Kidney (tissue), 14 donors: ENCODE data around the gene ENTHD1. TPM values are rescaled to one million over a fixed set of nuclear protein-coding genes. Genes with fewer than 3 reads are reported as not detected.

Experiments used
- DNase-seq, 5 donors: peaks; one replicate each; pipeline ENCODE4 v3.0.0-alpha.2; 2013 to 2020
- FAIRE-seq: peaks from 2 replicates; lab custom pipeline; 2012; peaks lifted over from hg19 to GRCh38; lab: Jason Lieb, UNC
- H3K27ac ChIP-seq, 2 donors: one replicate each; pipeline ENCODE4 v1.7.0; 2013; ENCODE audit warnings: low read depth in 2 of 2, low read length in 2 of 2, inconsistent platforms in 1 of 2
- H3K27me3 ChIP-seq: one replicate; pipeline ENCODE4 v1.7.1; 2013; ENCODE audit warnings: low read length, inconsistent platforms; ENCODE audit not compliant: control insufficient read depth, insufficient read depth
- H3K36me3 ChIP-seq, 3 donors: one replicate each; pipeline versions ENCODE4 v1.7.0 to v1.7.1; 2013; ENCODE audit warnings: low read length in 3 of 3, control low read depth in 1 of 3, inconsistent platforms in 1 of 3; ENCODE audit not compliant: insufficient read depth in 3 of 3, control insufficient read depth in 2 of 3
- H3K4me1 ChIP-seq, 3 donors: one replicate each; pipeline versions ENCODE4 v1.7.0 to v1.7.1; 2013; ENCODE audit warnings: low read length in 3 of 3, inconsistent platforms in 1 of 3, low read depth in 1 of 3; ENCODE audit not compliant: control insufficient read depth in 2 of 3, insufficient read depth in 2 of 3
- H3K4me3 ChIP-seq, 3 donors: one replicate each; pipeline versions ENCODE4 v1.7.0 to v1.8.1; 2013; ENCODE audit warnings: low read length in 3 of 3, control low read depth in 1 of 3, inconsistent platforms in 1 of 3
- H3K9ac ChIP-seq, 3 donors: one replicate each; pipeline versions ENCODE4 v1.7.0 to v1.7.1; 2013; ENCODE audit warnings: low read length in 3 of 3, control low read depth in 1 of 3, inconsistent platforms in 1 of 3
- H3K9me3 ChIP-seq, 3 donors: one replicate each; pipeline versions ENCODE4 v1.7.0 to v1.7.1; 2013; ENCODE audit warnings: low read length in 3 of 3, control low read depth in 1 of 3, inconsistent platforms in 1 of 3; ENCODE audit not compliant: control insufficient read depth in 2 of 3, insufficient read depth in 1 of 3
- CTCF ChIP-seq: IDR thresholded peaks from 3 replicates; pipeline ENCODE4 v1.5.1; 2012; ENCODE audit warnings: mild to moderate bottlenecking, moderate library complexity, borderline replicate concordance; ENCODE audit not compliant: insufficient read depth; ENCODE audit errors: extremely low read depth
- intact Hi-C: fragments of 100-400 bp; cut with DNase I; formaldehyde crosslinking; loops from one replicate; pipeline ENCODE4 v1.11.1; 2022
- polyA plus RNA-seq: library from polyadenylated mRNA; stranded (reverse); fragments of 350-450 nt; fragmentation: Illumina TruSeq; extraction: RNeasy Lipid Tissue Mini Kit (QIAGEN cat#74804); gene quantifications from one replicate; pipeline ENCODE4 v1.2.3, GENCODE V29; 2014; ENCODE audit warnings: low read depth, low replicate concordance; ENCODE audit not compliant: insufficient read depth
- total RNA-seq: library from RNA; stranded (reverse); fragmentation: NEBNext Ultra II Directional; extraction: Animal tissue kit (Norgen Biotek cat#: 25700); gene quantifications from one replicate; pipeline ENCODE4 v1.2.1, GENCODE V29; 2021
- donor health status: control.
- donor health status: control.
- donor health status: control.
- donor health status: control.
- donor health status: control.
- donor health status: DM: yes; HTN: yes; CAD: no.
- donor health status: Normal renal cell carcinoma (clear cell type).

ENTHD1 gene
- total and polyA plus RNA-seq, 2 donors from 2014 or later: not detected

DNA sequence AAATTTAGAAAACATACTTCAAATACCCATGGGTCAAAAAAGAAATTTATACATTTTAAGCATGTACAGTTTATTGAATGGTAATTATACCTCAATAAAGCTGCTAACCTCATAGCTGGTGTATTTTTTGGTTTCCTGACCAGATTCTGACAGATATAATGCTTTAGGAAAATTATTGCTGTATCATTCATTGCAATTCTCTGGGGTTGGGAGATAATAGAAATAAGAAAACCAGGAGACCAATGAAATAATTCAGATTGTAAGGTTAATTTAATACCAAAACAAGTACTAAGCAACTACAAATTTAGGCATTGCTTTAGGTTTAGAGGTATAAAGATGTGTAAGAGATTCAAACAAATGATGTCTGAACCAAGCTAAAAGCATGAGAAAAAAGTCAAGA lies 120.1 kb downstream of the ENTHD1 start:
- intact Hi-C loops: no loop called here

DNA sequence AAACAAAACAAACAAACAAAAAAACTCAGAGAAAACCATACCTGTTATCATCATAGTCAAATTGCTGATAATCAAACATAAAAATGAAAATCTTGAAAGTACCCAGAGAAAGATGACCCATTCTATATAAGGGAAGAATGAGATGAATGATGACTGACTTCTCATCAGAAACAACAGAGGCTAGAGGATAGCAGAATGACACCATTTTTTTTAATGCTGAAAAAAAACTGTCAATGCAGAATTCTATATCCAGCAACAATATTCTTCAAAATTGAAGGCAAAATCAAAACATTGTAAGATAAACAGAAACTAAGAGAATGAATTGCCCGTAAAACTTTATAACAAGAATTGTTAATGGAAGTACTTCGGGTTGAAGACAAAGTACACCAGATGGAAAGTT lies 122.1 kb downstream of the ENTHD1 start:
- H3K9ac ChIP-seq: no peak overlapping the region
- H3K27me3 ChIP-seq: no peaks in the 10 kb centered on the region
- no peak overlapping the region for H3K4me3 ChIP-seq
- no peak overlapping the region for H3K27ac ChIP-seq
- TF ChIP-seq CTCF: no peak
- H3K4me1 ChIP-seq: no peaks in the 10 kb centered on the region
- FAIRE-seq (no peak), DNase-seq (no peak)
- no peaks in the 10 kb centered on the region for H3K9me3 ChIP-seq
- intact Hi-C loops: no loop called here
- no peaks in the 10 kb centered on the region for H3K36me3 ChIP-seq

More for the DNA sequence above, 120.1 kb downstream of the ENTHD1 start:
- Histone ChIP-seq H3K4me3 (no peak overlapping the region), H3K9ac (no peak overlapping the region), H3K27me3 (no peaks in the 10 kb centered on the region), H3K4me1 (no peaks in the 10 kb centered on the region), H3K36me3 (no peaks in the 10 kb centered on the region), H3K9me3 (no peaks in the 10 kb centered on the region), H3K27ac (no peak overlapping the region)
- DNase-seq (no peak), FAIRE-seq (no peak)
- no peak for TF ChIP-seq CTCF

GRCh38 chr22:39765661-39766060 lies 127.9 kb downstream of the ENTHD1 start:
- H3K9me3 ChIP-seq: no peaks in the 10 kb centered on the region
- H3K36me3 ChIP-seq: no peaks in the 10 kb centered on the region
- H3K4me3 ChIP-seq: no peak overlapping the region
- intact Hi-C loops: no loop called here
- TF ChIP-seq CTCF: no peak
- H3K4me1 ChIP-seq: no peaks in the 10 kb centered on the region
- DNase-seq (no peak), FAIRE-seq (no peak)
- no peaks in the 10 kb centered on the region for H3K27me3 ChIP-seq
- no peak overlapping the region for H3K9ac ChIP-seq
- no peak overlapping the region for H3K27ac ChIP-seq

- intact Hi-C loops: no loop called here
- H3K36me3 ChIP-seq: no peaks in the 10 kb centered on the region
- TF ChIP-seq CTCF: no peak
- H3K4me3 ChIP-seq: no peak overlapping the region
- no peak overlapping the region for H3K9ac ChIP-seq
- H3K27ac ChIP-seq: no peak overlapping the region
- DNase-seq: no peak
- no peaks in the 10 kb centered on the region for H3K4me1 ChIP-seq
- no peaks in the 10 kb centered on the region for H3K27me3 ChIP-seq
- H3K9me3 ChIP-seq: no peaks in the 10 kb centered on the region
- no peak for FAIRE-seq
These were observed 128.5 kb downstream of the ENTHD1 start for GRCh38 chr22:39765046-39765445.
